ENCODE measurements around the gene ZNF521.

GRCh38 chr18:25313268-25313667 is 38.7 kb downstream of the ZNF521 start:
- TF ChIP-seq, protein P1, sequence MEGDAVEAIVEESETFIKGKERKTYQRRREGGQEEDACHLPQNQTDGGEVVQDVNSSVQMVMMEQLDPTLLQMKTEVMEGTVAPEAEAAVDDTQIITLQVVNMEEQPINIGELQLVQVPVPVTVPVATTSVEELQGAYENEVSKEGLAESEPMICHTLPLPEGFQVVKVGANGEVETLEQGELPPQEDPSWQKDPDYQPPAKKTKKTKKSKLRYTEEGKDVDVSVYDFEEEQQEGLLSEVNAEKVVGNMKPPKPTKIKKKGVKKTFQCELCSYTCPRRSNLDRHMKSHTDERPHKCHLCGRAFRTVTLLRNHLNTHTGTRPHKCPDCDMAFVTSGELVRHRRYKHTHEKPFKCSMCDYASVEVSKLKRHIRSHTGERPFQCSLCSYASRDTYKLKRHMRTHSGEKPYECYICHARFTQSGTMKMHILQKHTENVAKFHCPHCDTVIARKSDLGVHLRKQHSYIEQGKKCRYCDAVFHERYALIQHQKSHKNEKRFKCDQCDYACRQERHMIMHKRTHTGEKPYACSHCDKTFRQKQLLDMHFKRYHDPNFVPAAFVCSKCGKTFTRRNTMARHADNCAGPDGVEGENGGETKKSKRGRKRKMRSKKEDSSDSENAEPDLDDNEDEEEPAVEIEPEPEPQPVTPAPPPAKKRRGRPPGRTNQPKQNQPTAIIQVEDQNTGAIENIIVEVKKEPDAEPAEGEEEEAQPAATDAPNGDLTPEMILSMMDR (IDR thresholded peaks at IDR 0.05; ENCODE audit: insufficient read depth, low read length, poor library complexity, severe bottlenecking), result no peak
- no peak for TF ChIP-seq EZH2phosphoT487 (conservative IDR thresholded peaks at IDR 0.05; ENCODE audit: low read length)

All from SU-DHL-6 (cell line).